NCI-H345 treated with DMSO at 0.1 percent for 48 hours (cell line): ENCODE measurements around the gene STK32C.
"Not testable (repeated sequence)": the region's sequence is repeated elsewhere in the genome, so short reads cannot be mapped to it uniquely, and the experiment has no call there.

Experiments used
- DNase-seq: peaks from one replicate; lab custom pipeline; 2025; ENCODE audit not compliant: unreplicated experiment; lab: John Stamatoyannopoulos, UW

The STK32C gene

DNA sequence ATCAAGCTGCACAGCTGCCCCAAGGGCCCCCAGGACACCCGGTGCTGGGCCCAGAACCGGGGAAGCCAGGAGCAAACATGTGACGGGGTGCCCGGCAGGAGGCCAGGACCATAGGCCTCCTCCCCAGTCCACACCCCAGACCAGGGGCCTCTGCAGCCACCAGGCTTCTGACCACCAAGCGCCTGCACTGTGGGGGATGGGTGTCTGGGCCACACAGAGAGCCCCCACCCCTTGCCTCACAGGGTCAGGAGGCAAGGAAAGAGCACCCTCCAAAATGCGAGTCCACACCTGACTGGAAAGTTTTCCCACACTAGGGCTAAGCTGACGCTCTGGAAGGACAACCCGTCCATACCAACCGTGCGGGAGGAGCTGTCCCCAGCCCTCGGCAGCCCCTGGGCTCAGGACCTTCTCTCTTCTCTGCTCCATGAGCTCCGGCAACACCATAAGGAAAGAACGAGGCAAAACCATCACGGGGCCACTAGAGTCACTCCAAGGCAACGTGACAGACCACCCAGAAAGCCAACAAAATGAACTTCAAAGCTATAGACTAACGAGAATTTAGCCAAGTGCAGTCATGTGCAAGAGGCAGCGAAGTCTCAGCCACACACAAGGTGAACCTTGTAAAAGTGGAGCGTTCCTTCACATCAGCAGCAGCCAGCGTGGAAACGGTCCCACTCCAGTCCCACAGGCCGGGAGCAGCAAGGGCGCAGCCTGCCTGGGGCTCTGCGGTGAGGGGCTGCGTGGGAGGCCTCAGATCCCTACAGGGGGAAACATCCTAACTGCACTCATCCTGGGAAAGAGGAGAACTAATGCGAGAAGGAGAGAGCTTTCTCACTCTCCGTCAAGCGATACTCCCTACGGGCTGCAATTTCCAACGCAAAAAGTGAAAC lies 5.1 kb downstream of the STK32C start:
- DNase-seq = no peak

DNA sequence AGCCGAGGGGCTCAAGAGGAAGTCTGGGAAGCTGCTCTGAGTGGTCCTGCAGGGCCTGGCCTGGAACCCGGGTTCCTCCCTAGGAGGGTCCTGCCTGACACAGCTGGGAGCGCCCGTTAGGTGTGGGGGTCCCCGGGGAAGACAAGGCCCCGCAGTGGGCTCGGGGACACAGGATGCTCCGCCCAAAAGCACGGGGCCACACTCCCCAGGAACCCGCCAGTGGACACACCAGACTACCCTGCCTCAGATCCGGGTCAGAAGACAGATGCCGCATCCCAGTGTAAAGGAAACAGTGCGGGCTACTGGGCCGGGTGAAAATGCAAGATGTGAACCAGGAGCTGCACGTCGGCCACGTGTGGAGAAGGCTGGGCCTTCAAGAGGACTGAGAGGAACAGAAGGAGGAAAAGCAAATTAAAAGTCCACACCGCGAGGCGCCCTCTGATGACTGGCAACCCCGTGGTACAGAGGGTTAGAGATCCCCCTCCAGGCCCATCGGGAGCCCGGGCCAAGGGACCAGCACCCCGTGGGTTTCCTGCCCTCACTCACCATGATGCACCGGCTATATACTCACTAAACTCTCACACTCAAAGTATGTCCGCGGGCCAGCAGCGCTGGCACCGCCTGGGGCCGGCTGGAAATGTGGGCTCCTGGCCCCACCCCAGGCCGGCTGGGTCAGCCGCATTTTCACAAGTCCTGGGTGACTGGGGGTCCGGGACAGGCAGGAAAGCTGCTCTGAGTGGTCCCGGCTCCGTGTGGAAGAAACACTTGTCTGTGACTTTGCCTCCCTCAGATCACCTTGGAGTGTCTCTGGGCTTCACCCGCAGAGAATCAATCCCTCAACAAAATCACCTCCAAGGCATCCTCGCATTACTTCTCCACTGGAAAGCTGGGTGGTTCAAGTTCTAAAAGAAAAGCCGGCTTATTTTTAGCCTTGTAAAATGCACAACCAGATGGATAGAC lies 6.1 kb downstream of the STK32C start:
- no peak for DNase-seq

DNA sequence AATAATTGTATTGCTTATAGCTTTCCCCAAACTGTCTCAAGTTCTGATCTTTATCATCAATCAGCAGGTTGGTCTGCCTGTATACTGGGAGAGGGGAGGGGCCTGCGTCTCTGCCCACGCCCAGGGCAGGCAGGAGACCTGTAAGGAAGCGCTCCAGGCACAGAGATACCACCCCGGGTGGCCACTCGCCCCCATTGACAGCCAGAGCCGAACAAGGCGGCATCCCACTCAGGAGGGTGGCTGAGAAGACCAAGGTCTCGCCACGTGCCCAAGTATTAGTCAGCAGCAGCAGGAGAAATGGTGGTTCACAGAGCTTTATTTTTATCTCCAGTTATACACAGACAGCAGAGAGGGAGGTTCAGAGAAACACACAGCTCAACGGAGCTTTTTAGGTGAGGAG lies 7.2 kb downstream of the STK32C start:
- no peak for DNase-seq

DNA sequence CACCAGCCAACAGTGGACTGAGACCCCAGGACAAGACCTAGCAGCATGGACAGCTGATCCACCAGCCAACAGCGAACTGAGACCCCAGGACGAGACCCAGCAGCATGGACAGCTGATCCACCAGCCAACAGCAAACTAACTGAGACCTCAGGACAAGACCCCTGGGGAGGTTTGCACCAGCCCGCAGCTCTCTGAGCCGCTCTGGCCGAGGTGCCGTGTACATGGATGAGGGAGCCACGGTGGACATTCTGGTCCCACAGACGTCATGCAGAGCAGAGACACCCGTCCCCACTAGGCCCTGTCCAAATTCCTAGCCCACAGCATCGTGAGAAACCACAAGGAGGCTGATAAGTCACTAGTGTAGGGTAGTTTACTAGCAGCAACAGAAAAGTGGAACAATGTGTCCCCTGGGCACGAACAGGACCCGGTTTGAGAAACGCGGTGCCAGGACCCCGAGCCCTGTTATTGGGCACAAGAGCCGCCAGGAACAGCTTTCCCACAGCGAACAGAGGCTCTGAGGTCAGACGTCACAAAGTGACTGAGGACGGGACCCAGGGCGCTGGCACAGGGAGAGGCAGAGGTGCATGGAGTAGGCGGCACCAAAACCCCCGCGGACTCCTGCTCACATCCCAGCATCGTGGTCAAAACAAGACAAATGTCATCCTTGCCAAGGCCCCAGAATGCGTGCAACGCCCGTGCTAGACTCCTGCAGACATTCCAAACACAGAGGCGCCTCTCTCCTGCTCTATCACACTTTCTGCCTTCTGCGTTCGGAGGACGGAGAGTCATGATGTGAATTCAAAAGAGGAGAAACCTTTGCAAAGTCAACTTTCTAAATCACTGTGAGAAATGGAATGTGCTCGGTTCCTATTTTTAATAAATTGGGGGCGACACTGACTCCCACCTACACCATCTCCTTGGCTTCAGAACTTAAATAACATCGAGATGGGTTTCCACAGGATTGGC lies 8.1 kb downstream of the STK32C start:
- no peak for DNase-seq

DNA sequence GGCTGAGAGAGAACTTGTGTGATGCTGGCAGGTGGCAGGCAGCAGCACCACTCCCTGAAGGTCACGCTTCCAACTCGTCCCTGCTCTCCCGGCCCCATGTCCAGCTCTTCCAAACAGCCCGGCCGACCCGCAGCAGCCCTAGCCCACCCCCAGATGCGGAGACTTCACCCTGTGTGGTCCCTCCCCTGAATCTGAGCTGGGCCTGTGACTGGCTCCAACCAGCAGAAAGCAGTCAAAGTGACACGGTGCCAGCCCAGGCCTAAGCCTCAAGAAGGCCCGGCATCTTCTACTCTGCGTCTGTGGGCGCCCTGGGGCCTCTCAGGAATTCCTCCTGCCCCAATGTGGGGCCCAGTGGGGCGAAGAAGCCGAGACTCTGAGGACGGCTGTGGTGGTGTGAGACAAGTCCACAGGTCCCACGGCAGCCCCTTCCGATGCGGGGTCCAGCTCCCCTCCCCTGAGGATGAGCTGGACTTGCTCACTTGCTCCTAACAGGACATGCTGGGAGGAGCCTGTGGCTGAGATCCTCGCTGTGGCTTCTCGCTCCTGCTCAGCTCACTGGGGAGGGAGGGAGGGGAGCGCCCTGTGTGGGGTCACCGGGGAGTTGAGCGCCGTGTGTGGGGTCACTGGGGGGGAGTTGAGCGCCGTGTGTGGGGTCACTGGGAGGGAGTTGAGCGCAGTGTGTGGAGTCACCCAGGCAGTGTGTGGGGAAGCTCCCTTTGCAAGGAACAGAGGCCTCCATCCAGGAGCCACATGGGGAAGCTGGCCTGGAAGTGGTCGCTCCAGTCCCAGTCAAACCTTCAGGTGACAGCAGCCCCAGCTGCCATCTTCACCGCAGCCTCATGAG lies 9.5 kb downstream of the STK32C start:
- DNase-seq = no peak

DNA sequence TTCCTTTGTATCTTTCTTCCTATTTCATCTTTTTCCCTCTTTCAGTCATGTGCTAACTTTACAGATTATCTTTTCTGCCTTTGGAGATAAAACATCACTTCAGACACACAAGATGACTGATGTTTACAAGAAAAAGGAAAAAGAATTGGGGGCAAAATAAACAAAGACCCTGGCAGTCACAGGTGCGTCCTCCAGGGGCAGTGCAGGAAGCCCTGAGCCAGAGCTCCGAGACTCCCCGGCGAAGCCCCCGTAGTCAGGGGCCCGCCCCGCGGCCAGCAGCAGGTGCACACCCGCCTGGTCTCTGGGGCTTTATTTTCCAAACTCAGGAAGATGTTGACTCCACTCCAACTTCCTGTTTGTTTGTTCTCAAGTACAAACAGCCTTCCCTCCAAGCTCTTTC lies 10.2 kb downstream of the STK32C start:
- peak; percentile 36 for DNase-seq

DNA sequence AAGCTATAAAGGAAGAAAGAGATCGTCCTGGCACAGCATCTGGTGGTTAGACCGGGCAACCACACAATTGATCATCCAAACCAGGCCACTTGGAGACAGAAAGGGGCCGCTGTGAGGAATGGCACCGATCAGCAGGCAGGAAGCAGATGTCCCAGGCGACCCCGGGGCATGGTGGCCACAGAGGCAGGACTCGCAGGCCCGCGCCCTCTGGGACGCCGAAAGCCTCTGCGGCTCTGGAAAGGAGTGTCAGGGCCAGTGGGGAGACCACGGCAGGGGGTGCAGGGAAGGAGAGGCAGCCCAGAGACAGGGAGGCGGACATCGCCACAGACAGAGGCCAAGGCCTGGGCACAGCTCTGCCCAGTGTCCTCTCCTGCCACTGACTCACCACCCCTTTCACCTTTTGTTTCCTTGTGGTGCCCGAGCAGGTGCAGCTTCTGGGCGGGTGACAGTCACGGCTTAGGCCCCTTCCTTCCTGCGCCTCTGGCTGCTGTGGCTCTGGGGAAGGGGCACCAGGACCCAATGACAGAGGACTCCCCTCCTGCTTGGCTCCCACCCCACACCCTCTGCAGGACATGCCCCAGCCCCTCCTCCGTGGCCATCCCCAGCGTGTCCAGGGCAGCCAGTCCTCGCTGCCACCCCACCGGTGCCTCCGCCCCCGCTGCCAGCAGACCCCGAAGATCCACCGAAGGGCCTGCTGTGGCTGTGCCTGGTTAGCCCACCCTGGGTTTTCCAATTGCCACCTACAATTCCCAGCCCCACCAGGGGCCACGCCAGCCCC lies 10.9 kb downstream of the STK32C start:
- no peak for DNase-seq

DNA sequence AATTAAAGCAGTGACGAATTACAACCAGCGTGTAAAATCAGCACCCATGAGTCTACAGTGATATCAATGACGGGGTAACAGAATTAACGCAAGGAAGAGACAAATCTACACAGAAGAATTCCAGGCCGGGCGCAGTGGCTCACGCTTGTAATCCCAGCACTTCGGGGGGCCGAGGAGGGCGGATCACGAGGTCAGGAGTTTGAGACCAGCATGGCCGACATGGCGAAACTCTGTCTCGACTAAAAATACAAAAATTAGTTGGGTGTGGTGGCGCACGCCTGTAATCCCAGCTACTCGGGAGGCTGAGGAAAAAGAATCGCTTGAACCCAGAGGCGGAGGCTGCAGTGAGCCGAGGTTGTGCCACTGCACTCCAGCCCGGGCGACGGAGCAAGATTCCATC lies 12.3 kb downstream of the STK32C start:
- DNase-seq = not testable (repeated sequence)

DNA sequence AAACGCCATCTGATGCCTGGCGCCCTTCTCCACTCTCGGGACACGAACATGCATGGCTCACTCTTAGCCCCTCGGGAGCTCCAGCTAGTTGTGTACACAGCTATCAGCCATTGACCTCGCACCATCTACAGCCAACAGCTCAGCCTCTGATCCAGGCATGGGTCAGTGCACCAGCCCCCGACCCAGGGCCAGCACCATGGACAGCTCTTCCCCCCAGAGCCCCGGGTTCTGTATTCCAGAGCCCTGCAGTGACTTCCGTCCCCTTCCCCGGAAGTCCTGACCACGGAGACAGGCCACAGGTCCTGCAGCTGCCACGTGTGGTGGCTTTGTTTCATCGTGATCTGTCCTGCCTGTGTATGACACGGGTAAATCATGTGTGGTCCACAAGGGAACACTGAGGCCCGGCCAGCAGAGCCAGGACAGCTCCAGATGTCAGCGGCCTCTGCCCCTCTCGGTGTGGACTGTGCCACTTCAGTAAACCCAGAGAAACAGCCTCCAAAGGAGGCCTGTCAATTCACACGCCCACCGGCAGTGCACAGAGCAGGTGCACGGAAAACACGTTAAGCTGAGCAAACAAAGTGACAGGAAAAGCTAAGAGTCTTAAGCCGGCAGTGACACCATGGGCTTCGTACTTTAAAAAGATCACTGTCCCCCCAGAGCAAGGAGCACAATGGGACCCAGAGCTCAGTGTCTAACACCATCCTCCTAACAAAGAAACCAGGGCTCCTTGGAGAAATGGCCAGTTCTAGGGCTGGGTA lies 13.0 kb downstream of the STK32C start:
- DNase-seq = peak; percentile 73

DNA sequence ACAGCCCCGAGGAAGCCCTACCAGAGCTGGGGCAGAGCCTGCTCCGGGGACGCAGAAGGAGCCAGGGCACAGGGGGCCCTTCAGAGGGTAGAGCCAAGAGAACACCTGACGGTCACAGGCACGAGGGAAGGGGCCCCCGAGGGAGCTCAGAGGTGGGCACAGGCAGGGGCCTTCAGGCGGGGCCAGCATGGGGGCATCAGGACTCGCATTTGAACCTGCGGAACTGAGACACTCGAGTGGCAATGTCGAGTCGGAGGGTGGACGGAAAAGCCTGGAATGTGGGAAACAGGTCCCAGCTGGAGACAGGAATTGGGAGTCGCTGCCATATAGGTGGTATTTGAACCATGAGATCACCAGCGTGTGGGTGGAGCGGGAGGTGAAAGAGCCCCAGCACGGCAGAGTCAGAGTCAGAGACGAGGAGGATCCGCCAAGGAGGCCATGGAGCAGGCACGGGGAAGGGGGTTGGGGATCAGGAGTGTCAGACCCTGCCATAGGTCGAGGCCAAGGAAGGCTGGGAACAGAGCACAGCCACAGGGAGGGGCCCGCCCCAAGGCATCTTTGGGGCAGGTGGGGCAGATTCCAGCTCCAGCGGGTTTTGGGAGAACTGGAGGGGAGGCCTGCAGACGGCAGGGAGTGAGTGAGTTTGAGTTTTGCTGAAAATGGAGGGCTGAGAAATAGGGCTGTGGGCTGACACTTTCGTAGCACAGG lies 13.8 kb downstream of the STK32C start:
- no peak for DNase-seq

DNA sequence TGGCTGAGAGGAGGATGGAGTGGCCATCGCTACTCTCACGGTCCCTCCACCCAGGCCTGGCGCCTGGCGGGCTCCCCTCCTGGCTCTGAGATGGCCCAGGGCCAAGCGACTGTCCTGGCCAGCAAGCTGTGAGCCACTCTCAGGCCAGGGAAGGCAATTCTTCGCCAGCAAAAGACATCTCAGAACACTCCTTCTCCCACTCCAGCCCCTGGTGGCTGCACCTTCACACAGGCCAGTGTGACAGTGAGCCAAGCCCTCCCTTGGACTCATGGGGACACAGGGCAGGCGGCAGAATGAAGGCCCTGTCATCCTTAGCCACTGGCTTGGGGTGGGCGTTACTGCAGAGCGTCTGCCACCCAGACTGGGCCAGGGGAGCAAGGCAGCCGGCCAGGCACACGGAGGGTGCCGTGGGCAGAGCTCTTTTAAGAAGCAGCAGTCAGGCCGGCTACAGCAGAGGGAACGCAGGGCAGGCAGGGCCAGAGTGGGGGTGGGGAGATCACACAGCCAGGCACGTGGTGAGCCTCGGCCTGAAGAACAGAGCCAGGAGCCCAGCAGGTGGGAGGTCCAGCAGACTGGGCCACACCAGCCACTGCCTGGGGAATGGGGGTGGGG lies 14.4 kb downstream of the STK32C start:
- no peak for DNase-seq

DNA sequence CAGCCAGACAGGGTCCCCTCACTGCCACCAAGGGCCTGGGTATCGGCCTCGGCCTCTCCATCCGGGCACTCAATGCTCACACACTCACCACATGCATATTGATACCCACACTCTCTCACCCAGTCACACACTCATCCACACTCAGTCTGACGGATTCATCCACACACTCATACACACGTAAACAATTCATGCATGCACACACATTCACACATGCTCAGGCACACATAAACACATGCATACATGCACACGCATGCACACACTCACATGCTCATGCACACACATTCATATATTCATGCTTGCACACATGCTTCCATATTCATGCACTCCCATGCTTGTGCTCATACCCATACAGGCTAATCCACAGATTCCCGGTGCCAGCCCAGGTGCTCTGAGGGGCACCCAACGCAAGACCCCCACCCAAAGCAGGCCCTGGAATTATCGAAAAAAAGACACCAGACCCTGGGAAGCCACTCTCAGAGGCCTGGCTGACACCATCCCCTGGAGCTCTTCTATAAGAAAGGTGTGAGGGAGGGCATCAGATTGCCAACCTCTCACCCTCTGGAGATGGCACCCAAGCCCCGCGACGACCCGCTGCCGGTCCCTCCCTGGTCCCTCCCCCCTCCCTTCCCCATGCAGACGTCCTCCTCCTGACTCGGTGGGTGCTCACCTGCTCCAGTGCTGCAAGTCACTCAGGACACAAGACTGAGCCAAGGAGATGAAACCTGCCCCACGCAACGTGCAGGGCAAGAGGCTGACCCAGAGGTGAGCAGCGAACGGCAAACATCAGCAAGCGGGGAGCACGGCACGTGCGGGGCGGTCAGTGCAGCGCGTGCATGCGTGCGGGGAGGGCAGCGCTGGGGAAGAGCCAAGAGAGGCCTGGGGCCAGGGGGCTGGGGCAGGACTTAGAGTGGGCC lies 15.2 kb downstream of the STK32C start:
- no peak for DNase-seq

DNA sequence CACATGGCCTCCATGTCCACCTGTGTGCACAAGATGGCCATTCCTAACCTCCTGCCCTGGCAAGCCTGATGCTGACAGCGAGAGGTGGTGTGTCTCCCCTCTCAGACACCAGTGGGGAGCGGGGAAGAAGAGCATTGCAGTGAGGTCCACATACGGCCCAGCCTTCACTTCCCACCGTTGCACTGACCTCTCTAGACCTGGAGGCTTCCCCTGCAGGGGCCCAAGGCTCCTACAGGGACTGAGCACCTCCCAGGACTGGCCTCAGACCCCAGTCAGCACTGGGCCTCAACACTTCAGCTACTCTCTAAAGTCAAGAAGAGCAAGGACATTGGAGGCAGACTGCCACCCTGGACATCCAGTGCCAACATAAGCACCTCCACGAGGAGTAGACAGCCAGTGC lies 15.9 kb downstream of the STK32C start:
- no peak for DNase-seq

DNA sequence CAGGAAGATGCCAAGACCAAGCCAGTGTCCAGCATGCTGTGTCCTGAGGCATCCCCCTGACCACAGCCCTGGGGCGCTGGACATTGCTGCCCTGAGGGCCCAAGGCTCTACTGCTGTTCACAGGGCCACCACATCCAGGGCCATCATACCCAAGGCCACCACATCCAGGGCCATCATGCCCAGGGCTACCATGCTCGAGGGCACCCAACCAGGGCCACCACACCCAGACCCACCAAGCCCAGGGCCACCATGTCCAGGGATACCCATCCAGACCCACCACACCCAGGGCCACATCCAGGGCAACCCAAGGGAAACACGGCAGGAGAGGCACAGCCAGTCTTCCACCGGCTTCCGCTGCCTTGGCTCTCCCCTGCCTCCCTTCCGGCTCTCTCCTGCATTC lies 17.1 kb downstream of the STK32C start:
- no peak for DNase-seq

DNA sequence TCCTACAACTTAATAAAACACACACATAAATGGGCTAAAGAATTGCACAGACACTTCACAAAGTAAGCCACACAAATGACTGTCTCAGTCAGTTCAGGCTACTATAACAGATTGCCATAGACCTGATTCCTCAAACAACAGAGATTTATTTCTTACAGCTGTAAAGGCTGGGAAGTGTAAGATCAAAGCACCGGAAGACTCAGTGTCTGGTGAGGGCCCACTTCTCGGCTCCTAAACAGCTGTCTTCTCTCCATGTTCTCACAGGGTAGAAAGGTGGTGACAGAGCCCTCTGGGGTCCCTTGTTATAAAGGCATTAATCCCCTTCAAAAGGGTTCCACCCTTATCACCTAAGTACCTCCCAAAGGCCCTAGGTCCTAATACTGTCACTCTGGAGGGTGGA lies 18.3 kb downstream of the STK32C start:
- no peak for DNase-seq
